Activated naive CD4-positive, alpha-beta T cell treated with anti-CD3 and anti-CD28 coated beads, Interleukin-2, amount 10 ng/mL, durations not matched to agents 5 hours and 36 hours (primary cell): Measurements from ENCODE around the gene FOXO3. TPM values are rescaled to one million over a fixed set of nuclear protein-coding genes. Genes with fewer than 3 reads are reported as not detected.

ENCODE experiments used
- total RNA-seq, 2 experiments: library from RNA; stranded (reverse); gene quantifications; one replicate each; pipeline ENCODE4 v1.2.3, GENCODE V29; 2021

Gene FOXO3
- 10 to 100 TPM; 13.1 to 15.1 TPM for total RNA-seq

DNA sequence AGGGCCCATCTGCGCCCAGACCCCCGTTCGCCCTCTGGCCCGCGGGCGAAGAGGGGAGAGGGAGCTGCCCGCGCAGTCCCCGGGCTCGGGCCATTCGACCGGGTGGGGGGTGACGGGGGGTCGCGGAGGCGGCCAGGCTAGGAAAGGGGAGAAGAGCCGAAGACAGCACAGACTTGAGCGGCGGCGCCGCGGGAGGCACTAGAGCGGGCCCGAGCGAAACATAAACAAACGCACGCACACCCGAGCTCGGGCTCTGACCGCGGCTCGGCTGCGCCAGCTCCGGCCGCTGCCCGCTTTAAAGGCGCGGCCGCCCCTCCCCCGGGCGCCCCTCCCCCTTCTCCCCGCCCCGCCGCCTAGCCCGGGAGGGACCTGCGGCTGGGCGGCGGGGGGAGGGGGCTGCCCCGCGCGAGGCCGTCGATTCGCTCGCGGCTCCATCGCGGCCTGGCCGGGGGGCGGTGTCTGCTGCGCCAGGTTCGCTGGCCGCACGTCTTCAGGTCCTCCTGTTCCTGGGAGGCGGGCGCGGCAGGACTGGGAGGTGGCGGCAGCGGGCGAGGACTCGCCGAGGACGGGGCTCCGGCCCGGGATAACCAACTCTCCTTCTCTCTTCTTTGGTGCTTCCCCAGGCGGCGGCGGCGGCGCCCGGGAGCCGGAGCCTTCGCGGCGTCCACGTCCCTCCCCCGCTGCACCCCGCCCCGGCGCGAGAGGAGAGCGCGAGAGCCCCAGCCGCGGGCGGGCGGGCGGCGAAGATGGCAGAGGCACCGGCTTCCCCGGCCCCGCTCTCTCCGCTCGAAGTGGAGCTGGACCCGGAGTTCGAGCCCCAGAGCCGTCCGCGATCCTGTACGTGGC, at the start of gene FOXO3:
FOXO3 (plus strand) TSS at position 455 of the 846 bp plus-strand sequence; CDS start at position 747, 292 bp downstream.

